GM12873 (cell line): ENCODE results near the gene STXBP6.

Experiments
- TF ChIP-seq, protein P1 (sequence below): IDR thresholded peaks from 2 replicates; pipeline ENCODE4 v1.5.1; 2012; ENCODE audit warnings: low read depth, mild to moderate bottlenecking, moderate library complexity, low read length, control low read depth; ENCODE audit not compliant: insufficient read depth; ENCODE audit errors: missing control alignments

STXBP6 gene

DNA sequence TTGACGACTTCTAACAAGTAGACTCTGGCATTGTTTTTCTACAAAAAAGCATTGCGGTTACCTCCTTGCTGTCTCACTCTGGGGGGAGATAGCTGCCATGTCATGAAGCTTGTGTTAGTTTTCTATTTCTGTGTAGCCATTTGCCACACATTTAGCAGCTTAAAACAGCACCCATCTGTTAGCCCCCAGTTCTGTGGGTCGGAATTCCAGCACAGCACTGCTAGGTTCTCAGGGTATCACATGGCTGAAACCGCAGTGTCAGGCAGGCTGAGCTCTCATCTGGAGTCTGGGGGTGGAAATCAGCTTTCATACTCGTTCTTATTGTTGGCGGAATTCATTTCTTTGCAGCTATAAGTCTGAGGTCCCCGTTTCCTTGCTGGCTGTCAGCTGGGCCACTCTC, 19.9 kb upstream of the STXBP6 start:
- TF ChIP-seq, protein P1, sequence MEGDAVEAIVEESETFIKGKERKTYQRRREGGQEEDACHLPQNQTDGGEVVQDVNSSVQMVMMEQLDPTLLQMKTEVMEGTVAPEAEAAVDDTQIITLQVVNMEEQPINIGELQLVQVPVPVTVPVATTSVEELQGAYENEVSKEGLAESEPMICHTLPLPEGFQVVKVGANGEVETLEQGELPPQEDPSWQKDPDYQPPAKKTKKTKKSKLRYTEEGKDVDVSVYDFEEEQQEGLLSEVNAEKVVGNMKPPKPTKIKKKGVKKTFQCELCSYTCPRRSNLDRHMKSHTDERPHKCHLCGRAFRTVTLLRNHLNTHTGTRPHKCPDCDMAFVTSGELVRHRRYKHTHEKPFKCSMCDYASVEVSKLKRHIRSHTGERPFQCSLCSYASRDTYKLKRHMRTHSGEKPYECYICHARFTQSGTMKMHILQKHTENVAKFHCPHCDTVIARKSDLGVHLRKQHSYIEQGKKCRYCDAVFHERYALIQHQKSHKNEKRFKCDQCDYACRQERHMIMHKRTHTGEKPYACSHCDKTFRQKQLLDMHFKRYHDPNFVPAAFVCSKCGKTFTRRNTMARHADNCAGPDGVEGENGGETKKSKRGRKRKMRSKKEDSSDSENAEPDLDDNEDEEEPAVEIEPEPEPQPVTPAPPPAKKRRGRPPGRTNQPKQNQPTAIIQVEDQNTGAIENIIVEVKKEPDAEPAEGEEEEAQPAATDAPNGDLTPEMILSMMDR, result no peak

DNA sequence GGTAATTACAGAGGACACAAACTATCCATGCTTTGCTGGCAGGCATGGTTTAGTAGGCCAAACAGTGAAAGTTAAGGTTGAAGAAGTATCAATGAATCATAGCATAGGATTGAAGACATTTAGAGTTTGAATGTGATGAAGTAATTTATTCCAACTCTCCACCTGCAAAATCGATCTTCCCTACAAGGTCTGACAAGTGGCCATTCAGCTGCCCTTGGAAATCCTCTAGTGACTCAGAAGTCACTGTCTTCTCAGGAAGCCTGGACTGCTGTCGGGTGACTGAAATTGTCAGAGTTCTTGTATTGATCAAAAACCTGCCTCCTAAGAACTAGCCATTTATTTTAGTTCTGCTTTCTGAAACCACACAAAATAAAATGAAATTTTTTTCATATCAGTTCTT, 17.7 kb upstream of the STXBP6 start:
- TF ChIP-seq, protein P1, result no peak

DNA sequence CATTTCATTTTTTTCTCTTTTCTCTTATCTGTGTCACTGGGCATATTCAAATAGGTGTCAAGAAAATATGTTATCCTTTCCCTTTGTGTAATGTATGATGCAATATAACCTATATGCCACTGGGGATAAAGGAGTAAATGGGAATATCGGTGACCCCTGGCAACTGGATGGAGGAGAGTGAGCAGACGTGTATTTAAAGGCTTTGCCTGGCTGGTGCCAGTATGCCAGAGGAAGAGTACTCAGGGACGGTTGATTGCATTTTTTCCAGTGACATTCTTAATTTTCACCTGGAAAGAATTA, 12.0 kb upstream of the STXBP6 start:
- TF ChIP-seq, protein P1, result no peak

DNA sequence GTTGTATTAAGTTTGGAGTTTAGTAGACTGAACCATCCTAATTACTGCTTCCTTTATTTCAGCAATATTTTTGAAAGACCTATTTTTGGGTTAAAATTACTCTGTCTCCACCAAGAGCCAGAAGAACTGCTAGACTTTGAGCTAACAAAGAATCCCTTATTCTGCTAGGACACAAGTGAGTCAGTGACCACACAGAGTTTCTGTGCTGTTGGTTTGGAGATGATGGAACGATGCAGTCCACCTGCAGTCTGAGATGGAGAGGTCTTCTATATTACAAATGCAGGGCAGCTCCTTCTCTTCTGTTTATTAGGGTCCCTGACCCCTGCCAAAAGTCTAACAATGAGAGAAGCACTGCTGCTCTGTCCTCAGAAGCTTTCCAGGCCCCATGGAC, 6.7 kb upstream of the STXBP6 start:
- TF ChIP-seq, protein P1, result no peak

DNA sequence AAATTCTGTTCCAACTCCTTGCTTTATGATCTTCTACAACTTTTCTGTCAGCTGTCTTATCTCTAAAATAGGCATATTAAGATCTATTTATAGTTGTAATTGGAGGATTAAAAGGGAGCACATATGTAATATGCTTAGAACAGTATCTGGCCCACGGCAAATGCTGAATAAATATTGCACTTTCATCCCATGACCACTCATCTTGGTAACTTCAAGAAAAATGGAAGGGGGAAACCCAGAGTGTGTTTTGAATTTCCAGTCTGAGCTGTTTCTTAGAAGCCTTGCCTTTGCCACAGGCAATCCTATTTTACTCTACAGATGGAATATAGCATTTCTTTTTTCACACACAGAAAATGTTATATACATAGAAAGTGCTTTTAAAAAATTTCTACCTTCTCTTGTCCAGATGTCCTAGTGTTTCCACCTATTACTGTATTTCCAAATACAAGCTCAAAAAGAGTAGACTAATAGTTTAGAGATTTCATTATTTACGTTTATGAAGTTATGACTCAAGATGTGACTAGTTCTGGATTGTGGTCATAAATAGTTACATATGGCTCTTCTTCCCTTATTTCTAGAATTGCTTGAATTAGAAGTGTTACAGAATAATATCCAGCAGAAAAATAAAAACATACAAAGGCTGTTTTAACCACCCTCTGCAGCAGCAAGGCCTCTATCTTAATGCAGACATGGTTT, 6.2 kb upstream of the STXBP6 start:
- TF ChIP-seq, protein P1, result no peak

DNA sequence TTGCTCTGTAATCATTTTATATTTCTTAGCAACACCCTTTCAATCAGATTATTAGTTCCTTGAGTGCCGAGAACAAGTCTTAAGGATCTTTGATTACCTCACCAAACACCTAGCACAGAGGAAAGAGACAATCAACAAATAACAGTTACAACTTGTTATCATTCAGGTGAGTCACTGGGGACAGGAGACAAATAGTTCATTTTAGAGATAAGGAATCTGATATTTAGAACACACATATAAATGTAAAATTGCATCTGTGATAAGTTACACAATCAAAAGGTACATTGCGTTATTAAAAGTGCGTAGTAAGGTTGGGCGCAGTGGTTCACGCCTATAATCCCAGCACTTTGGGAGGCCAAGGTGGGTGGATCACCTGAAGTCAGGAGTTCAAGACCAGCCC, 5.1 kb upstream of the STXBP6 start:
- TF ChIP-seq, protein P1, result no peak

DNA sequence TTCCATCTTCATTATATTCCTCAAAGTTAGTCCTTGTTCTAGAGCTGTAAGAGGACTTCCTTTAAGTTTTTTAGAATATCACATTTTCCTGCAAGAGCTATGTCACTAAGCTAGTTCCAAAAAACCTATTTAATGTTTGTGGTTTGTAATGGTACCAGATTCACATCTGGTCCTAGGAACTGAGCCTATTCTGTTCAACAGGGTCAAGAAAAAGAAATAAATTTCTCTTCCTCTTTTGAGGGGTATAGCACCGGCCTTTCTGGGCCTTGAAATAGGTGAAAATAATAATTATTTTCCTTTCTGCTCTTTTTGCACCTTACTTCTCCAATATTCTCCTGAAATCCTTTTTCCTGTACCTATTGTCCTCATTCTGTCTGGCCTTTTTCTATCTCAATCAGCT, 3.6 kb upstream of the STXBP6 start:
- TF ChIP-seq, protein P1, result no peak
